HepG2 (cell line): ENCODE data around the gene SMAD6. TPM values are rescaled to one million over a fixed set of nuclear protein-coding genes. Genes with fewer than 3 reads are reported as not detected.

Source experiments
- ATAC-seq: fragments of 200-7000 bp; cut with Tn5 transposase; 3 replicates; pipeline ENCODE4 v1.9.1; 2020; ENCODE audit warnings: mild to moderate bottlenecking, moderate library complexity
- BruUV-seq: library from RNA; stranded (reverse); fragments of 400-500 nt; replicated peaks from 2 replicates; lab custom pipeline; 2021; lab: Mats Ljungman, UMichigan
- CTCF ChIA-PET: fragments of 300-600 bp; formaldehyde crosslinking; extraction: SDS; loops from one replicate; lab custom pipeline; 2021; ENCODE audit warnings: low total read pairs, inconsistent platforms, low intra/inter-chr PET ratio; lab: Yijun Ruan, JAX
- POLR2A ChIA-PET: fragments of 350-600 bp; sonication (Branson Sonifier 250); formaldehyde crosslinking; loops from one replicate; lab custom pipeline; 2020; ENCODE audit warnings: antibody characterized with exemption, inconsistent platforms; lab: Yijun Ruan, JAX
- DNase-seq: peaks from one replicate; pipeline ENCODE4 v3.0.0-alpha.2; 2015; ENCODE audit warnings: low spot score
- FAIRE-seq: peaks from 3 replicates; lab custom pipeline; 2011; peaks lifted over from hg19 to GRCh38; lab: Jason Lieb, UNC
- H2AFZ ChIP-seq: one replicate; pipeline ENCODE4 v1.6.1; 2011; ENCODE audit warnings: low read length, inconsistent platforms
- H3K27ac ChIP-seq: fragments of 300-600 bp; 3 replicates; pipeline ENCODE4 v1.8.0; 2011; ENCODE audit warnings: mixed run types, mild to moderate bottlenecking, mixed read lengths, low read length, inconsistent platforms; ENCODE audit not compliant: insufficient read depth; ENCODE audit errors: extremely low read length
- H3K27me3 ChIP-seq, 2 experiments: fragments of 200-600 bp in 1 of 2; 2 replicates in 1 of 2; 3 replicates in 1 of 2; pipeline versions ENCODE4 v1.6.0 to v1.8.0; 2011; ENCODE audit warnings: low read length in 2 of 2, mild to moderate bottlenecking in 2 of 2, moderate library complexity in 2 of 2, inconsistent platforms in 1 of 2; ENCODE audit not compliant: insufficient read depth in 2 of 2, control insufficient read depth in 1 of 2
- H3K36me3 ChIP-seq, 2 experiments: fragments of 200-600 bp in 1 of 2; replicated peaks in 1 of 2; 2 replicates in 1 of 2; 3 replicates in 1 of 2; pipeline versions ENCODE4 v1.5.1 to v1.8.0; 2011; ENCODE audit warnings: low read length in 2 of 2, inconsistent platforms in 1 of 2; ENCODE audit not compliant: insufficient read depth in 2 of 2, control insufficient read depth in 1 of 2
- H3K4me1 ChIP-seq: 2 replicates; pipeline ENCODE4 v1.5.1; 2012; ENCODE audit warnings: low read length, inconsistent platforms; ENCODE audit not compliant: insufficient read depth
- H3K4me2 ChIP-seq: 2 replicates; pipeline ENCODE4 v1.6.0; 2011; ENCODE audit warnings: low read depth, low read length, inconsistent platforms
- H3K4me3 ChIP-seq, 3 experiments: fragments of 200-600 bp in 1 of 3; sonication (generic), shearing (Covaris generic) in 1 of 3; replicated peaks in 1 of 3; 2 replicates each; pipeline ENCODE4 v1.5.1; 2011 to 2016; ENCODE audit warnings: low read length in 3 of 3, inconsistent platforms in 2 of 3, low read depth in 2 of 3, mild to moderate bottlenecking in 2 of 3, control low read depth in 1 of 3, mixed read lengths in 1 of 3; ENCODE audit not compliant: insufficient read depth in 1 of 3
- H3K79me2 ChIP-seq: one replicate; pipeline ENCODE4 v1.6.1; 2011; ENCODE audit warnings: low read length, inconsistent platforms; ENCODE audit not compliant: insufficient read depth
- H3K9ac ChIP-seq: 2 replicates; pipeline ENCODE4 v1.6.0; 2011; ENCODE audit warnings: mild to moderate bottlenecking, low read depth, low read length, inconsistent platforms; ENCODE audit not compliant: insufficient read depth
- H3K9me3 ChIP-seq: 2 replicates; pipeline ENCODE4 v1.5.1; 2012; ENCODE audit warnings: mild to moderate bottlenecking, low read length
- H4K20me1 ChIP-seq: 2 replicates; pipeline ENCODE4 v1.6.0; 2011; ENCODE audit warnings: inconsistent platforms, mild to moderate bottlenecking, low read length, moderate library complexity; ENCODE audit not compliant: insufficient read depth
- BCL6 ChIP-seq: IDR thresholded peaks from 2 replicates; pipeline ENCODE4 v1.6.1; 2016; ENCODE audit warnings: missing genetic modification reagents, missing compliant biosample characterization
- BRCA1 ChIP-seq: sonication (generic); formaldehyde crosslinking; IDR thresholded peaks from 2 replicates; pipeline ENCODE4 v1.4.0; 2020; ENCODE audit warnings: missing genetic modification reagents
- EP300 ChIP-seq, 3 experiments: sonication (generic) in 1 of 3; formaldehyde crosslinking in 1 of 3; IDR thresholded peaks; 2 replicates each; pipeline versions ENCODE4 v1.5.1 to v1.6.1; 2011 to 2020; ENCODE audit warnings: low read depth in 2 of 3, low read length in 2 of 3, borderline replicate concordance in 1 of 3, improper control_type of control experiment in 1 of 3, mild to moderate bottlenecking in 1 of 3, missing genetic modification reagents in 1 of 3, moderate library complexity in 1 of 3
- JUN ChIP-seq: sonication (generic); formaldehyde crosslinking; IDR thresholded peaks from 2 replicates; pipeline ENCODE4 v1.4.0; 2020; ENCODE audit warnings: mild to moderate bottlenecking, missing genetic modification reagents
- KDM6A ChIP-seq: IDR thresholded peaks from 2 replicates; pipeline ENCODE4 v1.6.1; 2016; ENCODE audit warnings: low read depth
- MTA3 ChIP-seq: sonication (generic); formaldehyde crosslinking; IDR thresholded peaks from 2 replicates; pipeline ENCODE4 v1.4.0; 2020; ENCODE audit warnings: missing genetic modification reagents
- NFKB2 ChIP-seq: sonication (generic); formaldehyde crosslinking; IDR thresholded peaks from 2 replicates; pipeline ENCODE4 v1.4.0; 2020; ENCODE audit warnings: missing genetic modification reagents, borderline replicate concordance
- SYNCRIP ChIP-seq: fragments of 200-400 bp; formaldehyde crosslinking; IDR thresholded peaks from 2 replicates; pipeline ENCODE4 v1.6.1; 2018; ENCODE audit warnings: mild to moderate bottlenecking, low read depth, low read length; ENCODE audit not compliant: insufficient read depth
- ZFP62 ChIP-seq: sonication (generic); formaldehyde crosslinking; IDR thresholded peaks from 2 replicates; pipeline ENCODE4 v1.4.0; 2020; ENCODE audit warnings: missing genetic modification reagents
- ZNF260 ChIP-seq: sonication (generic); formaldehyde crosslinking; IDR thresholded peaks from 2 replicates; pipeline ENCODE4 v1.4.0; 2020; ENCODE audit warnings: missing genetic modification reagents, low read depth, mild to moderate bottlenecking, borderline replicate concordance
- ZNF383 ChIP-seq: sonication (generic); formaldehyde crosslinking; IDR thresholded peaks from 2 replicates; pipeline ENCODE4 v1.4.0; 2020; ENCODE audit warnings: missing genetic modification reagents, mild to moderate bottlenecking, borderline replicate concordance
- ZNF484 ChIP-seq: sonication (generic); formaldehyde crosslinking; IDR thresholded peaks from 2 replicates; pipeline ENCODE4 v1.5.1; 2020; ENCODE audit warnings: mild to moderate bottlenecking, low read depth, missing genetic modification reagents, borderline replicate concordance
- ZNF503 ChIP-seq: sonication (generic); formaldehyde crosslinking; IDR thresholded peaks from 2 replicates; pipeline ENCODE4 v1.4.0; 2020; ENCODE audit warnings: missing genetic modification reagents
- ZZZ3 ChIP-seq: sonication (generic); formaldehyde crosslinking; IDR thresholded peaks from 2 replicates; pipeline ENCODE4 v1.4.0; 2020; ENCODE audit warnings: missing genetic modification reagents, mild to moderate bottlenecking, borderline replicate concordance
- WGBS: methylation state at CpG from one replicate; pipeline ENCODE4 v1.1.6; 2017; ENCODE audit warnings: low lambda C conversion rate; 5-methylcytosine and 5-hydroxymethylcytosine counted together
- in situ Hi-C: cut with HindIII; loops from 2 replicates; pipeline ENCODE4 v1.10.0; 2017; ENCODE audit warnings: low pct_unique_long_range_greater_than_20kb; ENCODE audit not compliant: extremely low pct_ligation_motif_present
- intact Hi-C: fragments of 100-400 bp; cut with micrococcal nuclease; formaldehyde crosslinking; loops from one replicate; pipeline ENCODE4 v1.10.0; 2022; ENCODE audit not compliant: unreplicated experiment
- polyA plus RNA-seq, 8 experiments: library from polyadenylated mRNA; depleted of rRNA in 3 of 8; stranded (reverse) in 7 of 8; unstranded in 1 of 8; fragments of >200 nt; fragmentation: Illumina TruSeq in 4 of 8; extraction: Trizol in 4 of 8; gene quantifications; 2 replicates each; pipeline versions ENCODE4 v1.2.1 to v1.2.3, GENCODE V29; 2011 to 2016; ENCODE audit warnings: low read depth in 4 of 8, missing spikeins in 1 of 8, mixed read lengths in 1 of 8; ENCODE audit not compliant: insufficient read depth in 1 of 8
- total RNA-seq, 5 experiments: library from RNA; depleted of rRNA; stranded (reverse); fragments of >200 nt; fragmentation: Illumina TruSeq; extraction: Trizol; gene quantifications; 2 replicates each; pipeline ENCODE4 v1.2.3, GENCODE V29; 2016; ENCODE audit warnings: low read depth in 1 of 5
- TF ChIP-seq, protein P1 (sequence below): sonication (generic); formaldehyde crosslinking; conservative IDR thresholded peaks from 2 replicates; pipeline ENCODE4 v1.4.0; 2020; ENCODE audit warnings: missing genetic modification reagents

The SMAD6 gene
- total and polyA plus RNA-seq, 2 of the 13 experiments (the other 11 are each of a cell fraction or from before 2014, with no cell fraction given): 3.3 to 4.4 TPM

GRCh38 chr15:66673410-66674322 is 28.4 kb upstream of the SMAD6 start:
- DNase-seq (no peak), ATAC-seq (no peak), FAIRE-seq (no peak)
- H3K79me2 ChIP-seq: no peaks in the 10 kb centered on the region
- H3K27me3 ChIP-seq: no peaks in the 10 kb centered on the region
- H3K36me3 ChIP-seq: no peaks in the 10 kb centered on the region
- ChIA-PET POLR2A (no interaction called here), CTCF (no interaction called here)
- H3K4me1 ChIP-seq: peaks cover 7% of the 10 kb centered on the region
- TF ChIP-seq NFKB2 (CRISPR knock-in tag): no peak
- TF ChIP-seq ZFP62 (CRISPR knock-in tag): no peak
- TF ChIP-seq JUN (CRISPR knock-in tag): no peak
- TF ChIP-seq ZNF503 (CRISPR knock-in tag): no peak
- TF ChIP-seq BCL6 (CRISPR knock-in tag): no peak
- no peak for TF ChIP-seq KDM6A
- no peak for TF ChIP-seq ZNF484 (CRISPR knock-in tag)
- no peak for TF ChIP-seq ZZZ3 (CRISPR knock-in tag)
- TF ChIP-seq EP300 (IDR thresholded peaks at IDR 0.05; ENCODE audit: low read depth in 2 of 2, low read length in 2 of 2): no peak
- no peak for TF ChIP-seq EP300 (CRISPR knock-in tag; IDR thresholded peaks at IDR 0.05; ENCODE audit: borderline replicate concordance)
- no peak for TF ChIP-seq ZNF383 (CRISPR knock-in tag)
- no peak for TF ChIP-seq ZNF260 (CRISPR knock-in tag)
- TF ChIP-seq BRCA1 (CRISPR knock-in tag): no peak
- TF ChIP-seq SYNCRIP: no peak
- no peak for TF ChIP-seq MTA3 (CRISPR knock-in tag)
- TF ChIP-seq, protein P1, sequence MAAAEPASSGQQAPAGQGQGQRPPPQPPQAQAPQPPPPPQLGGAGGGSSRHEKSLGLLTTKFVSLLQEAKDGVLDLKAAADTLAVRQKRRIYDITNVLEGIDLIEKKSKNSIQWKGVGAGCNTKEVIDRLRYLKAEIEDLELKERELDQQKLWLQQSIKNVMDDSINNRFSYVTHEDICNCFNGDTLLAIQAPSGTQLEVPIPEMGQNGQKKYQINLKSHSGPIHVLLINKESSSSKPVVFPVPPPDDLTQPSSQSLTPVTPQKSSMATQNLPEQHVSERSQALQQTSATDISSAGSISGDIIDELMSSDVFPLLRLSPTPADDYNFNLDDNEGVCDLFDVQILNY: no peak
- intact Hi-C loops: no loop called here
- H3K4me3 ChIP-seq: no peak overlapping the region
- BruUV-seq: no TSS peak
- no peak overlapping the region for H3K27ac ChIP-seq
- WGBS: 77% methylated on average over 27 of the region's 27 CpGs
- no peaks in the 10 kb centered on the region for H4K20me1 ChIP-seq
- no peaks in the 10 kb centered on the region for H3K9me3 ChIP-seq
- H2AFZ ChIP-seq: no peak overlapping the region
- in situ Hi-C loops: no loop called here
- H3K9ac ChIP-seq: no peak overlapping the region
- H3K4me2 ChIP-seq: no peak overlapping the region
